ENCODE results near the gene INSC.

INSC gene

GRCh38 chr11:15111215-15111614 lies 3.5 kb upstream of the INSC start:
- no peak for DNase-seq

DNA sequence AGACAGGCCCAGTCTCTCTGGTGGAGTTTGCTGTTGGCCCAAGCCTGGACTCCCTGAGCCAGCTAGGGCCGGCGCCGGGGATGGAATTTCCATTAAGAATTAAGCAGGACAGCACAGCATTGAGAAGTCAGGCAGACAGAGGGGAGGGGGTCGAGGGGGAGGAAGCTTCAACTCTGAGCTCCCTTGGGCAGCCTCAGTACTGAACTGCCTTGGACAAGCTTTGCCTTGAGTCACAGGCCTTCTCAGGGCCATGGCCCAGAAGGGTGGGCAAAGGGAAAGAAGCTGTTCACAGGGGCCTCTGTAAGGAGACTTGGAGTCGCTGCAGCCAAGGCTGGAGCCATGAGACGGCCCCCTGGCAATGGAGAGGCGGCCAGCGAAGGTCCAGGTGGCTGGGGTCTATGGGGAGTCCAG lies 2.6 kb upstream of the INSC start:
- DNase-seq = no peak

- no peak for DNase-seq
Measured at GRCh38 chr11:15113381-15113780, 1.3 kb upstream of the INSC start.

GRCh38 chr11:15115686-15116085 lies 963 bp downstream of the INSC start:
- DNase-seq = no peak

- no peak for DNase-seq
Measured at GRCh38 chr11:15117751-15118150, 3.0 kb downstream of the INSC start.

GRCh38 chr11:15118431-15118830 lies 3.7 kb downstream of the INSC start:
- no peak for DNase-seq

- DNase-seq = no peak
Measured at GRCh38 chr11:15119352-15119751, 4.6 kb downstream of the INSC start.

- DNase-seq = no peak
Measured at GRCh38 chr11:15119826-15120225, 5.1 kb downstream of the INSC start.

- DNase-seq = no peak
Measured at GRCh38 chr11:15123849-15124248, 9.1 kb downstream of the INSC start.

GRCh38 chr11:15124528-15124927 lies 9.8 kb downstream of the INSC start:
- DNase-seq = no peak

DNA sequence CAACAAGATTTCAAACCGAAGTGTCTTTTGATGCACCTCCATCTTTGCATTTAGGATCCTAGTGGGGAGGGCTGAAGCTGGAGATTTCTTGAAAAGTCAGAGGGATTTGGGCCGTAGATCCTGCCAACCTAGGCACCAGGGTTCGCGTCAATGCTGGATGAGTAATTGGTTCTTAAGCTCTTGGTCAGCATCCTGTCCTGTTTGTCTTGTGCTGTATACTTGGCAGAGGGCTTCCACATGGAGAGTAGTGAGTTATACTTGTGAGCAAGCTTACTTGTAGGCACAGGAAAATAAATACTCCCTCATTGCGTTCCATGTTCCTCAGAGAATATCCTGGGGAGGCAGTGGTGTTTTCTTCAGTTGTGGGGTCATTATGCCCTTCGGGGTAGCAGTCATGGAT lies 12.6 kb downstream of the INSC start:
- DNase-seq = no peak

DNA sequence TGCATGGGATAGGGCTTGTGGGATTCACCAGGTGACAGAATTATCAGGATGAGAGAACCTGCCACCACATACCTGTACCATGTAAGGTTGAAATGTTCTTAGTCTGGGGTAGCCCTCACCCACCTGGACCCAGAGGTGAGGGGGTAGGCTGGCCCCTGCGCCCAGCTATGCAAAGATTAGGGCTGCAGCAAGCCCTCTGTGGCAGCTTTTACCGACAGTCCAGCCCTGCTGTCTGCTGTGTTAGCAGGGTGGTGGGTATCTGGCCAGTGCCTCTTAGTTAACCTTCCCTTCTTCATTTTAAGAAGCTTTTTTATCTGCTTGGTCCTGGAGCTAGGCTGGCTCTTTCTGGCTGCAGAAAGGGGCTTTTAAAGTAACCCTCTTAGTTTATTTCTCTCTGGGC lies 13.9 kb downstream of the INSC start:
- no peak for DNase-seq

GRCh38 chr11:15136166-15136565 lies 21.4 kb downstream of the INSC start:
- DNase-seq = no peak

DNA sequence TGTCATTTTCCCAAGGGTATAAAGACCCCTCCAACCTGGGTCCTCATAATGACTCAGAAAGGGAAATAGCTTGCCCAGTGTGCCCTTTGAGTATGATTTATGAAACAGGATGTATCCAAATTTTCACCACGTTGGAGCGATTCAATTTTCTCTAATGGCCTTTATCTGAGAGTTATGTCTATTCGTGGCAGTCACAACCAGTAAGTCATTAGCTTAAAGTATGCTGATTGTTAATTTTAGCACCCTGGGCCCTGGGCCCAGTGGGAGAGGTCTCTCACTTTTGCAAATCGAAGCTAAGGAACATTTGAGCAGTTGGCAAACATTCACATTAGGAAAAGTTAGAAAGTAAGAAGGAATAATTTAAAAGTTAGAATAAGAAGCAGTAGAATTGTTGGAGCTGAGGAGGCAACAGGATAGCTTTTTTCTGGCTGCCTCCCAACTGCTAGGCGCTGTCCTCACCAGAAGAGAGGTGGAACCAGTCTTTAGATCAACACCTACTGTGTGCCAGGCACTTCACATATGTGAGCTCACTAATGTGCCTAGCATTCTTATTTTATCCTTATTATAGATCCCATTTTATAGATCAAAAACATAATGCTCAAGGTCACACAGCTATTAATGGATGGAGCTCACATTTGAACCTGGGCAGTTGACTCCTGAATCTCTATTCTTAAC lies 24.5 kb downstream of the INSC start:
- DNase-seq = no peak

DNA sequence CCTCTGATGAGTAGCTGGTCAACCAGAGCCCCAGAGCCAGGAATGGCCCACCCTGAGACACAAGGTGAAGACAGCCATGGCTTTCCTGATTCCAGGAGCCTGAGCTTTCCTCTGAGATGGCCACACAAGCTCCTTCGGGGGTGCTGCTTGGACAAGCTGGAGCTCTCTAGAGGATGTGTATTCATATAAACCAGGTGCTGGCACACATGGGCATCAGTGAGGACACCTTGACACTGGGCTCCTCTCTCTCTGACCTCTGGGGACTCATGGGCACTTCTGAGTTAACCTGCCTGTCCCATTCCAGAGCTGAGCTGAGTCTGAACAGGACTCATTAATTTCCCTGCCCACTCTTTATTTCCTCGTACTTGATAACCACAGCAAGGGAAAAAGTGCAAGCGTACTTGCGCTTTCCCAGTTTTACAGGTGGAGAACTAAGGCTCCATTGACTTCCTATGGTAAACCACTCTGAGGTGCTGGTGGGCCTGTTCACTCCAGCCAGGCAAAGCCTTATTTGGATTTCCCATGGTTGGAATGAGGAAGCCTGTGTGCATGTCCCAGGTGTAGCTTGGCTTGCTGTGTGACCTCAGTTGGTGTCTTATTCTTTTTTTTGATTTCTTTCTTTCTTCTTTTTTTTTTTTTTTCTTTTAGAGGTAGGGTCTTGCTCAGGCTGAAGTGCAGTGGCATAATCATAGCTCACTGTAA lies 25.4 kb downstream of the INSC start:
- no peak for DNase-seq

DNA sequence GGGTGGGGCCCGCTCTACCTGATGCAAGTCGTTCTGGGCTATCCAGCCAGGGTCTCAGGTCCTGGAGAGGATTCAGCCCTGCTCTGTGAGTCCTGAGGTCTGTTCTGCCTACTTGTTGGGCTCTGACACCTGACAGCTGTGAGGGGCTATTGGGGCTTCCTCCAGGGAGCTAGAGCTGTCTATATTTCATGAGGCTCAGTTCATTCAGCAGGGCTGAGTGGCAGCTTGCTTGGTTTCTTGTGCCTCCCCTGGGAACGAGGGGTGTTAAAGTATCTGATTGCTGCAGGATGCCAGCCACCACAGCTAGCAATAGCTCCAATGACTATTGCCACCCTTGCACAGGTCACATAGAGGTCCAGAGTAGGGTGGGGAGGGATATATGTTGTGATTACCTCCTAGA lies 26.7 kb downstream of the INSC start:
- DNase-seq = no peak

DNA sequence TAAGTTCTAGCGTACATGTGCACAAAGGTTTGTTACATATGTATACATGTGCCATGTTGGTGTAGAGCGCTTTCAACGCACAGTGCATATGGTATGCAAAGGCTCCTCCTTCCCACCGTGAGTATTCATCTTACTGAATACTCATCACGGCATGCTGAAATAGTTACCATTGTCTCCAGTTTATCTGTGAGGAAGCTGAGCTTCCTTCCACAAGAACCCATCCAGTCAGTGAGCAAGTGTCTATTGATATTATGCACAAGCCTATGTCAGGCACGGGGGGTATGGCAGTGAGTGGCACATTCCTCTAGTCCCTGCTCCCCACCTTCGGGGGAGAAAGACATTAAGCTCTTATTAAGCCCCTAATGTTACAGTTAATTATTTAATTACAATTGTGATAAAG lies 28.1 kb downstream of the INSC start:
- no peak for DNase-seq

GRCh38 chr11:15143855-15144254 lies 29.1 kb downstream of the INSC start:
- DNase-seq = no peak

- no peak for DNase-seq
Measured at GRCh38 chr11:15144347-15144746, 29.6 kb downstream of the INSC start.

GRCh38 chr11:15145151-15145550 lies 30.4 kb downstream of the INSC start:
- no peak for DNase-seq

DNA sequence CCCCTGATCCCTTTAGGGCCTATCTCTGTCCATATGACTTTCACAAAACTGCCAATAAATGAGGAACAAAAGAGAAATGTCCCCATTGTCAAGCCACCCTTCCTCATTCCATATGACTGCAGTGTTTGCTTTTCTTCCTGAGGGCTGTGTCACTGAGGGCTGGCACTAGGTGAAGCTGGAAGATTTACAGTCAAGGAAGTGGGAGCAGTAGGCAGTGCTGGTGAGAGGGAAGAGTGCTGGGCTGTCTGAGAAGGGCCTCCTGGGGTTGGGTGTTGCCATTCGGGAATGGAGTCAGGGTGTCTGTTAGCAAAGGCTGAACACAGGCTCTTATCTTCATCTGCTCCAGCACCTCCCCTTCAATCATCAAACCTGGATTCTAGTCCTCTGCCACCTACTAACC lies 30.9 kb downstream of the INSC start:
- DNase-seq = no peak

GRCh38 chr11:15146271-15147003 lies 31.7 kb downstream of the INSC start:
- no peak for DNase-seq

- no peak for DNase-seq
Measured at GRCh38 chr11:15148169-15148568, 33.4 kb downstream of the INSC start.

DNA sequence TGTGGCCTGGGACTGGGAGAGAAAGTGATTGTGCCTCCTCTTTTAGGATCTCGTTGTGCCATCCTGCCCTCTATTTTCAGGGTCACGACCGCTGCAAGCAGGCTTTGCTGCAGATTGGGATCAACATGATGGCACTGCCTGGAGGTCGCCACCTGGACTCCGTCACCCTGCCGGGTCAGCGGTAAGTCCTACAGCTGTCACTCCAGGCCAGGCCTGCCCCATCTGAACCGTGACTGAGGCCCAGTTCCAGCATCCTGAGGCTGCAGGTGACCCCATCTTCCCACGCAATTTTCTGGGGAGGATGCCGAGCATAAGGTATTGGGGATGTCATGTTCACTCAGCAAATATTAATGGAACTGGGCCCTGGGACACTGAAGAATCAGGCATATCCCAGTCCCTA lies 34.3 kb downstream of the INSC start:
- DNase-seq = no peak

Measured in NCI-H2081 (cell line).